HEK293 (cell line): Measurements from ENCODE around the gene IFT80.

Source experiments
- CTCF ChIA-PET: fragments of 350-600 bp; formaldehyde crosslinking; extraction: SDS; loops from one replicate; lab custom pipeline; 2021; ENCODE audit warnings: antibody characterized with exemption; lab: Yijun Ruan, JAX
- POLR2A ChIA-PET: fragments of 300-600 bp; formaldehyde crosslinking; extraction: SDS; loops from one replicate; lab custom pipeline; 2020; ENCODE audit warnings: antibody characterized with exemption, inconsistent platforms; lab: Yijun Ruan, JAX
- H3K27ac ChIP-seq: fragments of 200-500 bp; sonication (Bioruptor generic); 2 replicates; pipeline ENCODE4 v1.5.1; 2014; ENCODE audit warnings: low read depth, low read length, control low read depth, inconsistent platforms; ENCODE audit errors: extremely low read depth
- H3K36me3 ChIP-seq, 2 experiments: fragments of 200-500 bp in 1 of 2; sonication (Bioruptor generic) in 1 of 2; 1 replicate in 1 of 2; 2 replicates in 1 of 2; pipeline ENCODE4 v1.5.1; 2014 to 2017; ENCODE audit warnings: inconsistent platforms in 2 of 2, low read length in 2 of 2; ENCODE audit not compliant: control insufficient read depth in 2 of 2, insufficient read depth in 1 of 2
- H3K4me1 ChIP-seq: fragments of 200-500 bp; sonication (Bioruptor generic); 2 replicates; pipeline ENCODE4 v1.5.1; 2014; ENCODE audit warnings: mild to moderate bottlenecking, low read length, inconsistent platforms; ENCODE audit not compliant: control insufficient read depth, insufficient read depth
- H3K4me3 ChIP-seq: 2 replicates; pipeline ENCODE4 v1.5.1; 2011; ENCODE audit warnings: low read depth, mild to moderate bottlenecking, control low read depth, low read length, moderate library complexity
- H3K9me3 ChIP-seq: fragments of 200-500 bp; sonication (Bioruptor generic); 2 replicates; pipeline ENCODE4 v1.5.1; 2014; ENCODE audit warnings: low read depth, low read length, inconsistent platforms; ENCODE audit not compliant: control insufficient read depth, insufficient read depth
- SCRT1 ChIP-seq: fragments of 450-650 bp; formaldehyde crosslinking; IDR thresholded peaks from 2 replicates; pipeline ENCODE4 v1.5.1; 2016; ENCODE audit warnings: missing biosample characterization, missing genetic modification characterization, borderline replicate concordance
- ZFHX2 ChIP-seq: fragments of 450-650 bp; formaldehyde crosslinking; conservative IDR thresholded peaks from 2 replicates; pipeline ENCODE4 v1.5.1; 2016; ENCODE audit warnings: missing biosample characterization, missing genetic modification characterization
- ZIC2 ChIP-seq: fragments of 450-650 bp; formaldehyde crosslinking; IDR thresholded peaks from 2 replicates; pipeline ENCODE4 v1.5.1; 2016; ENCODE audit warnings: missing biosample characterization, missing genetic modification characterization
- ZNF350 ChIP-seq: fragments of 450-650 bp; formaldehyde crosslinking; IDR thresholded peaks from 2 replicates; pipeline ENCODE4 v1.5.0; 2017; ENCODE audit warnings: missing biosample characterization, mild to moderate bottlenecking, missing genetic modification characterization
- ZNF354C ChIP-seq: fragments of 450-650 bp; formaldehyde crosslinking; IDR thresholded peaks from 2 replicates; pipeline ENCODE4 v1.5.1; 2016; ENCODE audit warnings: missing biosample characterization, missing genetic modification characterization, low read depth, borderline replicate concordance
- ZNF530 ChIP-seq: fragments of 450-650 bp; formaldehyde crosslinking; IDR thresholded peaks from 2 replicates; pipeline ENCODE4 v1.5.1; 2016; ENCODE audit warnings: low read depth, missing biosample characterization, missing genetic modification characterization
- ZNF558 ChIP-seq: fragments of 450-650 bp; formaldehyde crosslinking; IDR thresholded peaks from 2 replicates; pipeline ENCODE4 v1.5.1; 2016; ENCODE audit warnings: missing biosample characterization, missing genetic modification characterization
- ZNF600 ChIP-seq: fragments of 450-650 bp; formaldehyde crosslinking; IDR thresholded peaks from 2 replicates; pipeline ENCODE4 v1.5.1; 2016; ENCODE audit warnings: missing biosample characterization, missing genetic modification characterization
- ZNF629 ChIP-seq: fragments of 450-650 bp; formaldehyde crosslinking; IDR thresholded peaks from 2 replicates; pipeline ENCODE4 v1.5.1; 2017; ENCODE audit warnings: missing biosample characterization, missing genetic modification characterization
- ZSCAN23 ChIP-seq: fragments of 450-650 bp; formaldehyde crosslinking; IDR thresholded peaks from 2 replicates; pipeline ENCODE4 v1.5.1; 2016; ENCODE audit warnings: missing biosample characterization, missing genetic modification characterization
- TF ChIP-seq, protein P1 (sequence below): fragments of 450-650 bp; IDR thresholded peaks from 2 replicates; pipeline ENCODE4 v1.5.1; 2018; ENCODE audit warnings: missing biosample characterization, missing genetic modification characterization
- TF ChIP-seq, protein P2 (sequence below): fragments of 450-650 bp; formaldehyde crosslinking; IDR thresholded peaks from 2 replicates; pipeline ENCODE4 v1.5.1; 2016; ENCODE audit warnings: missing biosample characterization, missing genetic modification characterization
- TF ChIP-seq, protein P3 (sequence below): fragments of 450-650 bp; formaldehyde crosslinking; IDR thresholded peaks from 2 replicates; pipeline ENCODE4 v1.5.1; 2016; ENCODE audit warnings: missing biosample characterization, missing genetic modification characterization
- TF ChIP-seq, protein P4 (sequence below): fragments of 450-650 bp; formaldehyde crosslinking; IDR thresholded peaks from 2 replicates; pipeline ENCODE4 v1.5.1; 2016; ENCODE audit warnings: missing biosample characterization, missing genetic modification characterization
- TF ChIP-seq, protein P5 (sequence below): fragments of 450-650 bp; formaldehyde crosslinking; IDR thresholded peaks from 2 replicates; pipeline ENCODE4 v1.5.1; 2016; ENCODE audit warnings: missing biosample characterization, missing genetic modification characterization
- TF ChIP-seq, protein P6 (sequence below): fragments of 450-650 bp; formaldehyde crosslinking; IDR thresholded peaks from 2 replicates; pipeline ENCODE4 v1.5.1; 2016; ENCODE audit warnings: missing biosample characterization, missing genetic modification characterization
- TF ChIP-seq, protein P7 (sequence below): fragments of 450-650 bp; IDR thresholded peaks from 2 replicates; pipeline ENCODE4 v1.5.1; 2018; ENCODE audit warnings: missing biosample characterization, mild to moderate bottlenecking, missing genetic modification characterization

The IFT80 gene

DNA sequence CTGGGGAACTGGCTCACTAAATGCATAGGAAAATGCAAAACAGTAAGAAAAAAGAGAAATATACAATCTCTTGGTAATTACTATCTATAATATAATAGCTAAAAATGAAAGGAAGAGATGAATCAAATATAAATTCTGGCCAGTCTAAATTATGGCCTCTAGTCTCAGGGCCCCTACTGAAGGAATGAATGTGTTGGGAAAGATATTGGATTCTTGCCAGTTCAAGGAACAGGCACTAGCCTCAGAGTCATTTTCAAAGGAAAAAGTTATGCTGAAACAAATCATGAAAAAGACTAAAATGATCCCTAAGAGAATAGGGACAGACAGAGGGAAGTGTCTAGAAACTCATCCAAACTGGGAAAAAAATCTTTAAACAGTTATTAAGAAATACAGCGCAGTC, 111.4 kb downstream of the IFT80 start:
- Histone ChIP-seq H3K36me3 (no peaks in the 10 kb centered on the region), H3K4me3 (no peak overlapping the region), H3K4me1 (no peaks in the 10 kb centered on the region), H3K27ac (no peak overlapping the region), H3K9me3 (no peaks in the 10 kb centered on the region)
- TF ChIP-seq, protein P1, sequence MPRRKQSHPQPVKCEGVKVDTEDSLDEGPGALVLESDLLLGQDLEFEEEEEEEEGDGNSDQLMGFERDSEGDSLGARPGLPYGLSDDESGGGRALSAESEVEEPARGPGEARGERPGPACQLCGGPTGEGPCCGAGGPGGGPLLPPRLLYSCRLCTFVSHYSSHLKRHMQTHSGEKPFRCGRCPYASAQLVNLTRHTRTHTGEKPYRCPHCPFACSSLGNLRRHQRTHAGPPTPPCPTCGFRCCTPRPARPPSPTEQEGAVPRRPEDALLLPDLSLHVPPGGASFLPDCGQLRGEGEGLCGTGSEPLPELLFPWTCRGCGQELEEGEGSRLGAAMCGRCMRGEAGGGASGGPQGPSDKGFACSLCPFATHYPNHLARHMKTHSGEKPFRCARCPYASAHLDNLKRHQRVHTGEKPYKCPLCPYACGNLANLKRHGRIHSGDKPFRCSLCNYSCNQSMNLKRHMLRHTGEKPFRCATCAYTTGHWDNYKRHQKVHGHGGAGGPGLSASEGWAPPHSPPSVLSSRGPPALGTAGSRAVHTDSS (tag by site-specific recombination): no peak
- ChIA-PET CTCF (interaction anchor here (0.5 to 1.1 kb wide), 2 partner anchors 31 to 50 kb away, joined by 3 read pairs; no protein-coding TSS in a partner anchor), POLR2A (no interaction called here)

DNA sequence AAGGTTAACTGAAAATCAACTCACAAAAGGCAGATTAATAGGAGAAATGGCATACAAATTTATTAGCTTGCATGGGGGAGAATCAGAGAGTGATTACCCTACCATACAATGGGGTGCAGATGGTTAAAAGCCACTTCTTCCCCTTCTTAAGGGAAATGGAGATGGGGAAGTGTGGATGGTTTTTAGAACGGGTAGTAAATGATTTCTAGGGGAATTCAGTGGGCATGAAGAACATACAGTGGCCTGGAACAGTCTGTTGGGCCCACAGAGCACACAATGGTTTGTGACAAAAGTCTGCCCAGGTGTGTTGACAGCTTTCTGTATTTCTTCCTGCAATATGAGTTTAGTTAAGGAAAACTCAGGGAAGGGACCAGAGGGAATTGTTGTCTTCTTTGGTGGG, 112.8 kb downstream of the IFT80 start:
- Histone ChIP-seq H3K27ac (no peak overlapping the region), H3K9me3 (no peaks in the 10 kb centered on the region), H3K4me1 (no peaks in the 10 kb centered on the region), H3K4me3 (no peak overlapping the region), H3K36me3 (no peaks in the 10 kb centered on the region)
- POLR2A ChIA-PET: no interaction called here
- CTCF ChIA-PET: no interaction called here
- TF ChIP-seq ZSCAN23 (no peak), SCRT1 (tag by site-specific recombination) (no peak), ZNF629 (tag by site-specific recombination) (no peak), ZFHX2 (tag by site-specific recombination) (no peak)
- TF ChIP-seq, protein P2, sequence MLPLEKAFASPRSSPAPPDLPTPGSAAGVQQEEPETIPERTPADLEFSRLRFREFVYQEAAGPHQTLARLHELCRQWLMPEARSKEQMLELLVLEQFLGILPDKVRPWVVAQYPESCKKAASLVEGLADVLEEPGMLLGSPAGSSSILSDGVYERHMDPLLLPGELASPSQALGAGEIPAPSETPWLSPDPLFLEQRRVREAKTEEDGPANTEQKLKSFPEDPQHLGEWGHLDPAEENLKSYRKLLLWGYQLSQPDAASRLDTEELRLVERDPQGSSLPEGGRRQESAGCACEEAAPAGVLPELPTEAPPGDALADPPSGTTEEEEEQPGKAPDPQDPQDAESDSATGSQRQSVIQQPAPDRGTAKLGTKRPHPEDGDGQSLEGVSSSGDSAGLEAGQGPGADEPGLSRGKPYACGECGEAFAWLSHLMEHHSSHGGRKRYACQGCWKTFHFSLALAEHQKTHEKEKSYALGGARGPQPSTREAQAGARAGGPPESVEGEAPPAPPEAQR: no peak
- TF ChIP-seq, protein P3, sequence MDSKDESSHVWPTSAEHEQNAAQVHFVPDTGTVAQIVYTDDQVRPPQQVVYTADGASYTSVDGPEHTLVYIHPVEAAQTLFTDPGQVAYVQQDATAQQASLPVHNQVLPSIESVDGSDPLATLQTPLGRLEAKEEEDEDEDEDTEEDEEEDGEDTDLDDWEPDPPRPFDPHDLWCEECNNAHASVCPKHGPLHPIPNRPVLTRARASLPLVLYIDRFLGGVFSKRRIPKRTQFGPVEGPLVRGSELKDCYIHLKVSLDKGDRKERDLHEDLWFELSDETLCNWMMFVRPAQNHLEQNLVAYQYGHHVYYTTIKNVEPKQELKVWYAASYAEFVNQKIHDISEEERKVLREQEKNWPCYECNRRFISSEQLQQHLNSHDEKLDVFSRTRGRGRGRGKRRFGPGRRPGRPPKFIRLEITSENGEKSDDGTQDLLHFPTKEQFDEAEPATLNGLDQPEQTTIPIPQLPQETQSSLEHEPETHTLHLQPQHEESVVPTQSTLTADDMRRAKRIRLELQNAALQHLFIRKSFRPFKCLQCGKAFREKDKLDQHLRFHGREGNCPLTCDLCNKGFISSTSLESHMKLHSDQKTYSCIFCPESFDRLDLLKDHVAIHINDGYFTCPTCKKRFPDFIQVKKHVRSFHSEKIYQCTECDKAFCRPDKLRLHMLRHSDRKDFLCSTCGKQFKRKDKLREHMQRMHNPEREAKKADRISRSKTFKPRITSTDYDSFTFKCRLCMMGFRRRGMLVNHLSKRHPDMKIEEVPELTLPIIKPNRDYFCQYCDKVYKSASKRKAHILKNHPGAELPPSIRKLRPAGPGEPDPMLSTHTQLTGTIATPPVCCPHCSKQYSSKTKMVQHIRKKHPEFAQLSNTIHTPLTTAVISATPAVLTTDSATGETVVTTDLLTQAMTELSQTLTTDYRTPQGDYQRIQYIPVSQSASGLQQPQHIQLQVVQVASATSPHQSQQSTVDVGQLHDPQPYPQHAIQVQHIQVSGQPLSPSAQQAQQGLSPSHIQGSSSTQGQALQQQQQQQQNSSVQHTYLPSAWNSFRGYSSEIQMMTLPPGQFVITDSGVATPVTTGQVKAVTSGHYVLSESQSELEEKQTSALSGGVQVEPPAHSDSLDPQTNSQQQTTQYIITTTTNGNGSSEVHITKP (tag by site-specific recombination): no peak
- TF ChIP-seq, protein P4, sequence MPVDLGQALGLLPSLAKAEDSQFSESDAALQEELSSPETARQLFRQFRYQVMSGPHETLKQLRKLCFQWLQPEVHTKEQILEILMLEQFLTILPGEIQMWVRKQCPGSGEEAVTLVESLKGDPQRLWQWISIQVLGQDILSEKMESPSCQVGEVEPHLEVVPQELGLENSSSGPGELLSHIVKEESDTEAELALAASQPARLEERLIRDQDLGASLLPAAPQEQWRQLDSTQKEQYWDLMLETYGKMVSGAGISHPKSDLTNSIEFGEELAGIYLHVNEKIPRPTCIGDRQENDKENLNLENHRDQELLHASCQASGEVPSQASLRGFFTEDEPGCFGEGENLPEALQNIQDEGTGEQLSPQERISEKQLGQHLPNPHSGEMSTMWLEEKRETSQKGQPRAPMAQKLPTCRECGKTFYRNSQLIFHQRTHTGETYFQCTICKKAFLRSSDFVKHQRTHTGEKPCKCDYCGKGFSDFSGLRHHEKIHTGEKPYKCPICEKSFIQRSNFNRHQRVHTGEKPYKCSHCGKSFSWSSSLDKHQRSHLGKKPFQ (tag by site-specific recombination): no peak
- TF ChIP-seq, protein P5, sequence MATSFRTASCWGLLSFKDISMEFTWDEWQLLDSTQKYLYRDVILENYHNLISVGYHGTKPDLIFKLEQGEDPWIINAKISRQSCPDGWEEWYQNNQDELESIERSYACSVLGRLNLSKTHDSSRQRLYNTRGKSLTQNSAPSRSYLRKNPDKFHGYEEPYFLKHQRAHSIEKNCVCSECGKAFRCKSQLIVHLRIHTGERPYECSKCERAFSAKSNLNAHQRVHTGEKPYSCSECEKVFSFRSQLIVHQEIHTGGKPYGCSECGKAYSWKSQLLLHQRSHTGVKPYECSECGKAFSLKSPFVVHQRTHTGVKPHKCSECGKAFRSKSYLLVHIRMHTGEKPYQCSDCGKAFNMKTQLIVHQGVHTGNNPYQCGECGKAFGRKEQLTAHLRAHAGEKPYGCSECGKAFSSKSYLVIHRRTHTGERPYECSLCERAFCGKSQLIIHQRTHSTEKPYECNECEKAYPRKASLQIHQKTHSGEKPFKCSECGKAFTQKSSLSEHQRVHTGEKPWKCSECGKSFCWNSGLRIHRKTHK (tag by site-specific recombination): no peak

DNA sequence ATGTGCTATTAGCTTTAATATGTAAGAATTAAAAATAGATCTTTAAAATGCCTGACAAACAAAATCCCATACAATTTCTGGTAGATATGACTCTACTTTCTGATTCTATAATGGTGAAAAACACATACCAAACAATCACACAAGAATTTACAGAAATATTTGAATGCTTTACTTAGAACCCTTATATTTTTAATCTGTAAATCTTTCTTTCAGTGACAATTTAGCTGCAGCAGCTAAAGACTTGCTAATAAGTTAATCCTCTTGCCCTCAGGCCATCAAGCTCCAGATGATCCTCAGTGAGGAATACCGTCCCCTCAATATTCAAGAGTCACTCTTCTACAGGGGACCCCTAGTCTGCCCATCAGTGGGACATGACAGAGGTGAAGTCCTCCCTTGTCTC, 118.2 kb downstream of the IFT80 start:
- TF ChIP-seq ZNF350 (tag by site-specific recombination) (no peak), ZNF530 (tag by site-specific recombination) (no peak), ZIC2 (tag by site-specific recombination) (no peak), ZNF558 (tag by site-specific recombination) (no peak), ZNF600 (tag by site-specific recombination) (no peak), ZNF354C (tag by site-specific recombination) (no peak)
- TF ChIP-seq, protein P6, sequence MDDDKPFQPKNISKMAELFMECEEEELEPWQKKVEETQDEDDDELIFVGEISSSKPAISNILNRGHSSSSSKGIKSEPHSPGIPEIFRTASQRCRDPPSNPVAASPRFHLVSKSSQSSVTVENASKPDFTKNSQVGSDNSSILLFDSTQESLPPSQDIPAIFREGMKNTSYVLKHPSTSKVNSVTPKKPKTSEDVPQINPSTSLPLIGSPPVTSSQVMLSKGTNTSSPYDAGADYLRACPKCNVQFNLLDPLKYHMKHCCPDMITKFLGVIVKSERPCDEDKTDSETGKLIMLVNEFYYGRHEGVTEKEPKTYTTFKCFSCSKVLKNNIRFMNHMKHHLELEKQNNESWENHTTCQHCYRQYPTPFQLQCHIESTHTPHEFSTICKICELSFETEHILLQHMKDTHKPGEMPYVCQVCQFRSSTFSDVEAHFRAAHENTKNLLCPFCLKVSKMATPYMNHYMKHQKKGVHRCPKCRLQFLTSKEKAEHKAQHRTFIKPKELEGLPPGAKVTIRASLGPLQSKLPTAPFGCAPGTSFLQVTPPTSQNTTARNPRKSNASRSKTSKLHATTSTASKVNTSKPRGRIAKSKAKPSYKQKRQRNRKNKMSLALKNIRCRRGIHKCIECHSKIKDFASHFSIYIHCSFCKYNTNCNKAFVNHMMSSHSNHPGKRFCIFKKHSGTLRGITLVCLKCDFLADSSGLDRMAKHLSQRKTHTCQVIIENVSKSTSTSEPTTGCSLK: no peak
- TF ChIP-seq, protein P7, sequence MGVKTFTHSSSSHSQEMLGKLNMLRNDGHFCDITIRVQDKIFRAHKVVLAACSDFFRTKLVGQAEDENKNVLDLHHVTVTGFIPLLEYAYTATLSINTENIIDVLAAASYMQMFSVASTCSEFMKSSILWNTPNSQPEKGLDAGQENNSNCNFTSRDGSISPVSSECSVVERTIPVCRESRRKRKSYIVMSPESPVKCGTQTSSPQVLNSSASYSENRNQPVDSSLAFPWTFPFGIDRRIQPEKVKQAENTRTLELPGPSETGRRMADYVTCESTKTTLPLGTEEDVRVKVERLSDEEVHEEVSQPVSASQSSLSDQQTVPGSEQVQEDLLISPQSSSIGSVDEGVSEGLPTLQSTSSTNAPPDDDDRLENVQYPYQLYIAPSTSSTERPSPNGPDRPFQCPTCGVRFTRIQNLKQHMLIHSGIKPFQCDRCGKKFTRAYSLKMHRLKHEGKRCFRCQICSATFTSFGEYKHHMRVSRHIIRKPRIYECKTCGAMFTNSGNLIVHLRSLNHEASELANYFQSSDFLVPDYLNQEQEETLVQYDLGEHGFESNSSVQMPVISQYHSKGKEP (tag by site-specific recombination): no peak
- H3K4me3 ChIP-seq: no peak overlapping the region
- H3K27ac ChIP-seq: no peak overlapping the region
- peaks cover 0 to 15% of the 10 kb centered on the region in 2 experiments; a peak in 1 of 3 replicates for H3K36me3 ChIP-seq
- ChIA-PET CTCF (interaction anchor here (0.6 kb wide), 1 partner anchor 695 kb away, joined by 4 read pairs; no protein-coding TSS in a partner anchor), POLR2A (no interaction called here)
- no peaks in the 10 kb centered on the region for H3K4me1 ChIP-seq
- H3K9me3 ChIP-seq: no peaks in the 10 kb centered on the region
